ENCODE data around the gene DEFB131B.
"Not testable (repeated sequence)": the region's sequence is repeated elsewhere in the genome, so short reads cannot be mapped to it uniquely, and the experiment has no call there.

Gene DEFB131B

GRCh38 chr11:71911986-71912340, 33.7 kb downstream of the DEFB131B start:
- not testable (repeated sequence) for DNase-seq

DNA sequence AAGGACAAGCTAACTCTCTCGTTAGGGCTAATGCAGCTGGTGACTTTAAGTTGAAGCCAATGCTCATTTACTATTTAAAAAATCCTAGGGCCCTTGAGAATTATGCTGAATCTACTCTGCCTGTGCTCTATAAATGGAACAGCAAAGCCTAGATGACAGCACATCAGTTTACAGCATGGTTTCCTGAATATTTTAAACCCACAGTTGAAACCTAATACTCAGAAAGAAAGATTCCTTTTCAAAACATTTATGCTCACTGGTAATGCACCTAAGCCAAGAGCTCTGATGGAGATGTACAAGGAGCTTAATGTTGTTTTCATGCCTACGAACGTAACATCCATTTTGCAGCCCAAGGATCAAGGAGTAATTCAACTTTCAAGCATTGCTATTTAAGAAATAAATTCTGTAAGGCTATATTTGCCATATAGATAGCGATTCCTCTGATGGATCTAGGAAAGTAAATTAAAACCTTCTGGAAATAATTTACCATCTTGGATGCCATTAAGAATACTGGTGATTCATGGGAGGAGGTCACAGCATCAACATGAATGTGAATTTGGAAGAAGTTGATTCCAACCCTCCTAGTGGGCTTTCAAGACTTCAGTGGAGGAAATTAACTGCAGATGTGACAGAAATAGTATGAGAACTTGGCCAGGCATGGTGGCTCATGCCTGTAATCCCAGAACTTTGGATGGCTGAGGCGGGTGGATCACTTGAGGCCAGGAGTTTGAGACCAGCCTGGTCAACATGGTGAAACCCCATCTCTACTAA, 35.7 kb downstream of the DEFB131B start:
- DNase-seq = no peak

DNA sequence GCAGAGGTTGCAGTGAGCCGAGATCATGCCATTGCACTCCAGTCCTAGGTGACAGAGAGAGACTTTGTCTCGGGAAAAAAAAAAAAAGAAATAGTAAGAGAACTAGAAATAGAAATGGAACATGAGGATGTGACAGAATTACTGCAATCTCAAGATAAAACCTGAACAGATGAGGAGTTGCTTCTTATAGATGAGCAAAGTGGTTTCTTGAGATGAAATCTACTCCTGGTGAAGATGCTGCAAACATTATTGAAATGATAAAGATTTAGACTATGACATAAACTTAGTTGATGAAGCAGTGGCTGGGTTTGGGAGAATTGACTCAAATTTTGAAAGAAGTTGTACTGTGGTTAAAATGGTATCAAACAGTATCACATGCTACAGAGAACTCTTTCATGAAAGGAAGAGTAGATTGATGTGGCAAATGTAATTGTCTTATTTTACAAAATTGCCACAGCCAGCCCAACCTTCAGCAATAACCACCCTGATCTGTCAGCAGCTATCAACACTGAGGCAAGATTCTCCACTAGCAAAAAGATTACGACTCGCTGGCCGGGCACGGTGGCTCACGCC, 36.5 kb downstream of the DEFB131B start:
- peak in 1 of 5 donors; percentile 36 for DNase-seq

DNA sequence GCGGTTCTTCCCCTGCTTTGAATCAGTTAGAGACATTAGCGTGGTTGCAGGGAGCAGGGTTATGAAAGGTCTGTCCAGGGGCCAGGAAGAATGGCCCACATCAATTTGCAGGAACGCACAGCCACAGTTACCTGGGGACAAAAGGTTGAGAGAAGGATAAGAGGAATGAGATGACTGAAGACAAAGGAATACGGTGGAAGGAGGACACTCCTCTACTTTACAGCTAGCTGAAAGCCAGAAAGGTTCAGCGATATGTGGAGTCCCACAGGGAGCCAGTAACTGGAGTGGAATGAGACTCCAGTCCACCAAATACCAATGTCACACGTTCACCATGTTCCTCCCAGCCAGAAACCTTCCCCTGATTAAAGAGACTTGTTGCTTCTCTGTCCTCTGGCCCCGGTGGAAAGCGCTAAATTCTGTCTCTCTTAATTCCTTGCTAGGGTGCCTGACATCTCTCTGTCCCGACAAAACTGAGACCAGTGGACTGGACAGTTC, 39.4 kb downstream of the DEFB131B start:
- DNase-seq = no peak

- DNase-seq = peak; percentile 7 to 90 (median 67)
These were observed 49.8 kb downstream of the DEFB131B start, which contains the start of gene XNDC1N for GRCh38 chr11:71927820-71928736. Gene XNDC1N, minus strand, starts transcription at chr11:71928594. Its CDS starts 5,241 bp downstream, at chr11:71923353.

GRCh38 chr11:71928737-71929443, 50.6 kb downstream of the DEFB131B start, which contains the start of gene RNF121:
Gene RNF121, plus strand, starts transcription at chr11:71929046. Its CDS starts 16 bp downstream, at chr11:71929062.
- DNase-seq = peak; percentile 92 to 98 (median 95)

- no peak for DNase-seq
These were observed 51.2 kb downstream of the DEFB131B start for GRCh38 chr11:71929491-71929890.

DNA sequence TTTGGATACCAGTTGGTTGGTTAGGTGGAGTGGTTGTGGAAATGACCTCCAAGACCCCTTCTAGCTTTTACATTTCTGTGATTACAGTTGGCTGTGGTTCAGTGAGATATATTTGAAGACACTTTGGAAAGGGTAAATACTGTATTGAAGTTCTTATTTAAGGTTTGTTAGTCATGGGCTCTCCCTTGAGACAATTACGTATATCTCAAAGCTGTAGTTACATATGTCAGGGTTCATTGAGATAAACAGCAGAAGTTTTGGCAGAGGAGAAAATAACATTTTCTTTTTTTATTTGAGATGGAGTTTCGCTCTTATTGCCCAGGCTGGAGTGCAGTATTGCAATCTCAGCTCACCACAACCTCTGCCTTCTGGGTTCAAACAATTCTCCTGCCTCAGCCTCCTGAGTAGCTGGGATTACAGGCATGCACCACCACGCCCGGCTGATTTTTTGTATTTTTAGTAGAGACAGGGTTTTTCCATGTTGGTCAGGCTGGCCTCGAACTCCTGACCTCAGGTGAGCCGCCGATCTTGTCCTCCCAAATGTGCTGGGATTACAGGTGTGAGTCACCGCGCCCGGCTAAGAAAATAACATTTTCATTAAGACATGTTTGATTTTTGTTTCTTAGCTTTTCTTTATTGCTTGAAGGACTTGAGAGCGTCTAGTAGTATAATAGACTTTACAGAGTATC, 52.4 kb downstream of the DEFB131B start:
- no peak for DNase-seq

DNA sequence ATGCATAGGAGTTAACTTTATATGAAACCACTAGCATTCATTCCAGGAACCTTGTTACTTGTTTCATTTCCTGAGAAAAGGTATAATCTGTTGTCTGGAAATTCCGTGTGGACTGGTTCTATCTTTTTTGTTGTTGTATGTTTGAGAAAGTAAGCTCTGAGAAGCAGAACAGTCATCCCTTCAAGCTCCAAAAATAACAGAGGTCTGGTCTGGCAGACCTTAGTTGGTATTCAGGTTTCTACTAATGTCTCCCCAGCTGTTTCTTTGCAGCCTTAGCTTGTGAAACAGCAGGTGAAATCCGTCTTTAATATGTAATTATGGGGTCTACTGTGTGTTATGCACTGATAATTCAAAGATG, 53.0 kb downstream of the DEFB131B start:
- no peak for DNase-seq

DNA sequence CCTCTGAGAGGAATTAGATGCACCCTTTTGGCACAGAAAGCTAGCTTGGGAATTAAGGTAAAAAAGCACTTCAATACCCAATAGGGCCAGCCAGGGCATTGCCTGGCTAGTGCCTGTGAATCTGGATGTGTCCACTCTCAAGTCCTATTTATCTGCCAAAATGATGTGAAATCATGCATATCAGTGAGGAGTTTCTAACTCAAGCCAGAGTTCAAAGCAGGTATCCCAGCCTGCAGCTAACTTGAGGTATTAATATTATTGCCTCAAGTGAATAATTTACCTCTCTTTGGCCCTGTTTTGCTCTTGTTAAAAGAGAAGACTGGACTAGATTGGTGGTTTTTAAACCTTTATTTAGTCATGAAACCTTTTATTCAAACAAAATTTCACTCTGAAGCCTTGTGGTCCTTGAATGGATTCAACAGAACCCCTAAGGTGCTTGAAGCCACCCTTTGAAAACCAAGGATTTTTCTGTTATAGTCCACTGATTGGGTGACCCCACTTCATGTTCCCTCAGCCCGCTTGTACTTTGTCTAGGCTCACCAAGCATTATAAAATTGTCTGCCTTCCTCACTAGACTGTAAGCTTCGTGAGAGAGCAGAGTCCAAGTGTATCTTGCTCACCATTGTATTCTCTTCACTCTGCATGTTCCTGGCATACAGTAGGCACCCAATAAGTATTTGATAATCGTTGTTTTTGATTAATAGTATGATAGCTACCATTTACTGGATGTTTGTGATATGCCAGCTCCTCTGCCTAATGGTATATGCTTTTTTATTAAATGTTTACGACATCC, 55.1 kb downstream of the DEFB131B start:
- no peak for DNase-seq

All from T-helper 1 cell (primary cell).